Astrocyte (in vitro differentiated cells and primary cell): ENCODE results near the gene QPCT.

Source experiments
- EZH2 ChIP-seq: IDR thresholded peaks from 2 replicates; pipeline ENCODE4 v1.6.1; 2012; ENCODE audit warnings: mild to moderate bottlenecking, low read length, inconsistent platforms; ENCODE audit not compliant: insufficient read depth
- TF ChIP-seq, protein P1 (sequence below): IDR thresholded peaks from 2 replicates; pipeline ENCODE4 v1.5.1; 2011; ENCODE audit warnings: low read depth, mild to moderate bottlenecking, inconsistent platforms, low read length, moderate library complexity; ENCODE audit not compliant: insufficient read depth

DNA sequence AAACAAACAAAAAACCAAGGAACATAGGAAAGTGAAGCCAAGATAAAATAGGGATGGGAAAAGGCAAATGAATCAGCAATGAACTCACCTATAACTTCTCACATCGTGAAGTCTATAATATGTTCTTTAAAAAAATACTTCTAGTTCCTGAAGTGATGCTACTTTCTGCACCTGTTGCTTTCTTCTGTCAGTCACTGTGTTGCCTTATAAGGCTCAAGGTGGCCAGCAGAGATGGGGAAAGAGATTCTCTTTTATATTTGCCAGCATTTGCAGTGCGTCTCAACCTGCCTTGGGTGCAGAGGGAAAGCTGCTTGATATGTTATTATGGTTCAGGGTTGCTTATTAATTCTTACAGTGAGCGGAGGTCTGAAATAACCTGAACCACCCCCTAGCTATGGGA lies 14.0 kb downstream of the QPCT start:
- TF ChIP-seq, protein P1, sequence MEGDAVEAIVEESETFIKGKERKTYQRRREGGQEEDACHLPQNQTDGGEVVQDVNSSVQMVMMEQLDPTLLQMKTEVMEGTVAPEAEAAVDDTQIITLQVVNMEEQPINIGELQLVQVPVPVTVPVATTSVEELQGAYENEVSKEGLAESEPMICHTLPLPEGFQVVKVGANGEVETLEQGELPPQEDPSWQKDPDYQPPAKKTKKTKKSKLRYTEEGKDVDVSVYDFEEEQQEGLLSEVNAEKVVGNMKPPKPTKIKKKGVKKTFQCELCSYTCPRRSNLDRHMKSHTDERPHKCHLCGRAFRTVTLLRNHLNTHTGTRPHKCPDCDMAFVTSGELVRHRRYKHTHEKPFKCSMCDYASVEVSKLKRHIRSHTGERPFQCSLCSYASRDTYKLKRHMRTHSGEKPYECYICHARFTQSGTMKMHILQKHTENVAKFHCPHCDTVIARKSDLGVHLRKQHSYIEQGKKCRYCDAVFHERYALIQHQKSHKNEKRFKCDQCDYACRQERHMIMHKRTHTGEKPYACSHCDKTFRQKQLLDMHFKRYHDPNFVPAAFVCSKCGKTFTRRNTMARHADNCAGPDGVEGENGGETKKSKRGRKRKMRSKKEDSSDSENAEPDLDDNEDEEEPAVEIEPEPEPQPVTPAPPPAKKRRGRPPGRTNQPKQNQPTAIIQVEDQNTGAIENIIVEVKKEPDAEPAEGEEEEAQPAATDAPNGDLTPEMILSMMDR, result no peak
- no peak for TF ChIP-seq EZH2
